H9 (cell line): ENCODE results near the gene SCGB2B2. TPM values are rescaled to one million over a fixed set of nuclear protein-coding genes. Genes with fewer than 3 reads are reported as not detected.
"Not testable (repeated sequence)": the region's sequence is repeated elsewhere in the genome, so short reads cannot be mapped to it uniquely, and the experiment has no call there.

Experiments
- DNase-seq: peaks from one replicate; pipeline ENCODE4 v3.0.0-alpha.2; 2017
- H2AFZ ChIP-seq: one replicate; pipeline ENCODE4 v1.6.1; 2013; ENCODE audit warnings: mild to moderate bottlenecking, low read length, control low read depth, moderate library complexity
- H2AK5ac ChIP-seq: 2 replicates; pipeline ENCODE4 v1.6.1; 2013; ENCODE audit warnings: low read length, control low read depth, mixed read lengths; ENCODE audit not compliant: insufficient read length
- H2BK120ac ChIP-seq: one replicate; pipeline ENCODE4 v1.6.1; 2013; ENCODE audit warnings: low read depth, mild to moderate bottlenecking, low read length, control low read depth, inconsistent platforms; ENCODE audit not compliant: poor library complexity, severe bottlenecking
- H2BK12ac ChIP-seq: 2 replicates; pipeline ENCODE4 v1.6.1; 2013; ENCODE audit warnings: low read length, control low read depth, mixed read lengths, low read depth; ENCODE audit not compliant: insufficient read length
- H2BK15ac ChIP-seq: 2 replicates; pipeline ENCODE4 v1.6.1; 2013; ENCODE audit warnings: low read depth, low read length, control low read depth
- H2BK20ac ChIP-seq: one replicate; pipeline ENCODE4 v1.6.1; 2013; ENCODE audit warnings: low read depth, mild to moderate bottlenecking, low read length, control low read depth, inconsistent platforms; ENCODE audit not compliant: poor library complexity, severe bottlenecking
- H2BK5ac ChIP-seq: 2 replicates; pipeline ENCODE4 v1.6.1; 2013; ENCODE audit warnings: low read length, control low read depth, mixed read lengths; ENCODE audit not compliant: insufficient read length
- H3K14ac ChIP-seq: 2 replicates; pipeline ENCODE4 v1.6.1; 2013; ENCODE audit warnings: low read length, control low read depth; ENCODE audit not compliant: insufficient read depth
- H3K18ac ChIP-seq: 2 replicates; pipeline ENCODE4 v1.6.1; 2013; ENCODE audit warnings: low read depth, mild to moderate bottlenecking, mixed read lengths, low read length, control low read depth; ENCODE audit not compliant: insufficient read length
- H3K23ac ChIP-seq: 2 replicates; pipeline ENCODE4 v1.6.1; 2013; ENCODE audit warnings: low read length, control low read depth, mixed read lengths, low read depth; ENCODE audit not compliant: insufficient read length
- H3K23me2 ChIP-seq: 2 replicates; pipeline ENCODE4 v1.6.1; 2013; ENCODE audit warnings: low read depth, mild to moderate bottlenecking, mixed read lengths, low read length, control low read depth; ENCODE audit not compliant: insufficient read length, poor library complexity, severe bottlenecking
- H3K27ac ChIP-seq: 2 replicates; pipeline ENCODE4 v1.5.1; 2013; ENCODE audit warnings: low read length, control low read depth, mixed read lengths, low read depth; ENCODE audit not compliant: insufficient read length
- H3K27me3 ChIP-seq: 2 replicates; pipeline ENCODE4 v1.6.1; 2013; ENCODE audit warnings: low read length, control low read depth, inconsistent platforms; ENCODE audit not compliant: insufficient read depth
- H3K4ac ChIP-seq: 2 replicates; pipeline ENCODE4 v1.6.1; 2013; ENCODE audit warnings: low read depth, mild to moderate bottlenecking, control low read depth, inconsistent platforms, low read length, moderate library complexity
- H3K4me1 ChIP-seq: 2 replicates; pipeline ENCODE4 v1.6.1; 2013; ENCODE audit warnings: low read length, control low read depth, inconsistent platforms; ENCODE audit not compliant: insufficient read depth
- H3K4me2 ChIP-seq: 2 replicates; pipeline ENCODE4 v1.6.1; 2013; ENCODE audit warnings: low read length, control low read depth, mixed read lengths; ENCODE audit not compliant: insufficient read length, insufficient read depth
- H3K56ac ChIP-seq: 2 replicates; pipeline ENCODE4 v1.6.1; 2013; ENCODE audit warnings: low read depth, mild to moderate bottlenecking, mixed read lengths, low read length, control low read depth; ENCODE audit not compliant: insufficient read length
- H3K79me1 ChIP-seq: 2 replicates; pipeline ENCODE4 v1.6.1; 2013; ENCODE audit warnings: low read depth, mild to moderate bottlenecking, moderate library complexity, low read length, control low read depth, inconsistent platforms; ENCODE audit not compliant: insufficient read depth, poor library complexity, severe bottlenecking
- H3K79me2 ChIP-seq: 2 replicates; pipeline ENCODE4 v1.6.1; 2013; ENCODE audit warnings: low read length, control low read depth, inconsistent platforms; ENCODE audit not compliant: insufficient read depth
- H3K9ac ChIP-seq: 2 replicates; pipeline ENCODE4 v1.6.1; 2013; ENCODE audit warnings: low read length, control low read depth, mixed read lengths; ENCODE audit not compliant: insufficient read length; ENCODE audit errors: extremely low read depth
- H3K9me3 ChIP-seq: one replicate; pipeline ENCODE4 v1.6.1; 2013; ENCODE audit warnings: low read depth, low read length, inconsistent platforms; ENCODE audit not compliant: control insufficient read depth
- H3T11ph ChIP-seq: one replicate; pipeline ENCODE4 v1.6.1; 2013; ENCODE audit warnings: mild to moderate bottlenecking, low read length, control low read depth, inconsistent platforms
- H4K20me1 ChIP-seq: one replicate; pipeline ENCODE4 v1.6.1; 2013; ENCODE audit not compliant: control insufficient read depth, insufficient read length, insufficient read depth
- H4K5ac ChIP-seq: 2 replicates; pipeline ENCODE4 v1.6.1; 2013; ENCODE audit warnings: low read depth, mild to moderate bottlenecking, mixed read lengths, low read length, control low read depth; ENCODE audit not compliant: insufficient read length
- H4K8ac ChIP-seq: replicated peaks from 2 replicates; pipeline ENCODE4 v1.6.1; 2013; ENCODE audit warnings: low read length, control low read depth, mixed read lengths, low read depth; ENCODE audit not compliant: insufficient read length
- H4K91ac ChIP-seq: 2 replicates; pipeline ENCODE4 v1.6.1; 2013; ENCODE audit warnings: low read depth, mild to moderate bottlenecking, moderate library complexity, mixed read lengths, low read length, control low read depth; ENCODE audit not compliant: insufficient read length
- H3K27ac Mint-ChIP-seq, 3 experiments: 2 replicates in 2 of 3; 3 replicates in 1 of 3; pipeline ENCODE4 v1.8.0; 2020 to 2021; ENCODE audit warnings: mixed read lengths in 3 of 3, mild to moderate bottlenecking in 1 of 3, moderate library complexity in 1 of 3
- H3K27me3 Mint-ChIP-seq: 2 replicates; pipeline ENCODE4 v1.8.0; 2021; ENCODE audit warnings: low read depth, mild to moderate bottlenecking, moderate library complexity, mixed read lengths
- H3K36me3 Mint-ChIP-seq, 3 experiments: 2 replicates in 2 of 3; 3 replicates in 1 of 3; pipeline ENCODE4 v1.8.0; 2020 to 2021; ENCODE audit warnings: low read depth in 3 of 3, mixed read lengths in 3 of 3; ENCODE audit not compliant: insufficient read depth in 1 of 3
- H3K4me1 Mint-ChIP-seq, 2 experiments: 2 replicates each; pipeline ENCODE4 v1.8.0; 2020; ENCODE audit warnings: mixed read lengths in 2 of 2
- H3K4me3 Mint-ChIP-seq, 2 experiments: 2 replicates in 1 of 2; 3 replicates in 1 of 2; pipeline ENCODE4 v1.8.0; 2020 to 2021; ENCODE audit warnings: mild to moderate bottlenecking in 2 of 2, mixed read lengths in 2 of 2, moderate library complexity in 1 of 2
- H3K9me3 Mint-ChIP-seq, 2 experiments: 2 replicates in 1 of 2; 3 replicates in 1 of 2; pipeline ENCODE4 v1.8.0; 2020; ENCODE audit warnings: mild to moderate bottlenecking in 2 of 2, mixed read lengths in 2 of 2, moderate library complexity in 1 of 2
- WGBS: extraction: QIAGEN DNeasy Blood & Tissue Kit; methylation state at CpG from one replicate; pipeline ENCODE4 v1.1.7; 2013; ENCODE audit warnings: missing lambda C conversion rate, low lambda C conversion rate, mixed read lengths; ENCODE audit not compliant: insufficient read length; ENCODE audit errors: extremely low coverage; 5-methylcytosine and 5-hydroxymethylcytosine counted together
- total RNA-seq: library from RNA; stranded (reverse); gene quantifications from 2 replicates; pipeline ENCODE4 v1.2.1, GENCODE V29; 2021
- TF ChIP-seq, protein P1 (sequence below): fragments of 200-600 bp; sonication (generic); conservative IDR thresholded peaks from 3 replicates; pipeline ENCODE4 v1.8.0; 2021; ENCODE audit warnings: antibody characterized with exemption, mild to moderate bottlenecking

SCGB2B2 gene
- total RNA-seq, 1 experiment from 2014 or later: not detected

DNA sequence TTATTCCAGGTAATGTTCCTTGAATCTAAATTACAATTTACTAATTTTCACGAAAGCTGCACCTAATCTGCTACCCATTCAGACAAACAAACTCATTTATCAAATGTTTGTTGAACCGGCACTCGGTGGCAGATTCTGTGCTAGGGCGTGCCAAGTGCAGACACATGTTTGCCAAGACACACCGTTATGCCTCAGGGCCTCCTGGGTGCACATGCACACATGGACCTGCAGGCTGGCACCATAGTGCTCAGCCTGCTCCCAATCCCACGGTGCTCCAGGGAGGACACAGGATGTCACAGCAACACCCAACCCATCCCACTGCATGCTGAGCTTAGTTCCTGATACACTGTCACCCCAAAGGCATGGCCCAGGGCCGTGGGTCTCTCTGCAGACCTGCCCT is 7.7 kb downstream of the SCGB2B2 start:
- Histone ChIP-seq H3K4me2 (no peak overlapping the region), H3K9ac (no peak overlapping the region), H3K14ac (no peak overlapping the region), H2BK12ac (no peak overlapping the region), H4K91ac (no peak overlapping the region), H2BK120ac (no peak overlapping the region), H3T11ph (no peak overlapping the region), H4K20me1 (no peaks in the 10 kb centered on the region), H3K4ac (no peak overlapping the region), H3K4me1 (no peaks in the 10 kb centered on the region; the same call in 1 of the 2 replicates), H3K79me2 (no peaks in the 10 kb centered on the region), H4K5ac (no peak overlapping the region), H2AFZ (no peak overlapping the region), H3K79me1 (no peaks in the 10 kb centered on the region), H3K9me3 (no peaks in the 10 kb centered on the region), H3K18ac (no peak overlapping the region), H3K23ac (no peak overlapping the region), H3K23me2 (no peaks in the 10 kb centered on the region), H2AK5ac (no peak overlapping the region), H3K56ac (no peak overlapping the region), H3K27me3 (no peaks in the 10 kb centered on the region), H2BK5ac (no peak overlapping the region), H2BK20ac (no peak overlapping the region), H2BK15ac (no peak overlapping the region), H3K27ac (no peak overlapping the region), H4K8ac (no peak overlapping the region)
- TF ChIP-seq, protein P1, sequence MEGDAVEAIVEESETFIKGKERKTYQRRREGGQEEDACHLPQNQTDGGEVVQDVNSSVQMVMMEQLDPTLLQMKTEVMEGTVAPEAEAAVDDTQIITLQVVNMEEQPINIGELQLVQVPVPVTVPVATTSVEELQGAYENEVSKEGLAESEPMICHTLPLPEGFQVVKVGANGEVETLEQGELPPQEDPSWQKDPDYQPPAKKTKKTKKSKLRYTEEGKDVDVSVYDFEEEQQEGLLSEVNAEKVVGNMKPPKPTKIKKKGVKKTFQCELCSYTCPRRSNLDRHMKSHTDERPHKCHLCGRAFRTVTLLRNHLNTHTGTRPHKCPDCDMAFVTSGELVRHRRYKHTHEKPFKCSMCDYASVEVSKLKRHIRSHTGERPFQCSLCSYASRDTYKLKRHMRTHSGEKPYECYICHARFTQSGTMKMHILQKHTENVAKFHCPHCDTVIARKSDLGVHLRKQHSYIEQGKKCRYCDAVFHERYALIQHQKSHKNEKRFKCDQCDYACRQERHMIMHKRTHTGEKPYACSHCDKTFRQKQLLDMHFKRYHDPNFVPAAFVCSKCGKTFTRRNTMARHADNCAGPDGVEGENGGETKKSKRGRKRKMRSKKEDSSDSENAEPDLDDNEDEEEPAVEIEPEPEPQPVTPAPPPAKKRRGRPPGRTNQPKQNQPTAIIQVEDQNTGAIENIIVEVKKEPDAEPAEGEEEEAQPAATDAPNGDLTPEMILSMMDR: no peak
- Mint-ChIP-seq H3K4me1 (peaks cover 0 to 8% of the 10 kb centered on the region in 2 experiments; a peak in 2 of 4 replicates), H3K4me3 (no peak overlapping the region), H3K27me3 (peaks cover 11% of the 10 kb centered on the region), H3K27ac (no peak overlapping the region), H3K36me3 (no peaks in the 10 kb centered on the region; a peak in 1 of 7 replicates), H3K9me3 (peaks cover 2 to 51% of the 10 kb centered on the region in 2 experiments; a peak in 4 of 5 replicates)
- WGBS: no CpG with 5 or more reads among the region's 7 CpGs
- no peak for DNase-seq

GRCh38 chr19:34668690-34669089 is 8.3 kb downstream of the SCGB2B2 start:
- DNase-seq, H3K18ac ChIP-seq, H3K27me3 ChIP-seq, H3K27ac Mint-ChIP-seq, H3K4me1 Mint-ChIP-seq, H3K56ac ChIP-seq, H3K4me1 ChIP-seq, H2BK12ac ChIP-seq, H2BK20ac ChIP-seq, H3K79me1 ChIP-seq, H2AFZ ChIP-seq, H4K8ac ChIP-seq, H2BK120ac ChIP-seq, H3K9ac ChIP-seq, H3K4me3 Mint-ChIP-seq, H4K5ac ChIP-seq, H2AK5ac ChIP-seq, H3K36me3 Mint-ChIP-seq, H4K20me1 ChIP-seq, H3K27me3 Mint-ChIP-seq, H2BK5ac ChIP-seq, H3K23me2 ChIP-seq, H4K91ac ChIP-seq, H3K9me3 ChIP-seq, H3K79me2 ChIP-seq, H3K14ac ChIP-seq, H3T11ph ChIP-seq, H3K4me2 ChIP-seq, H2BK15ac ChIP-seq, H3K23ac ChIP-seq, H3K27ac ChIP-seq, H3K4ac ChIP-seq: not testable (repeated sequence)
- WGBS: no CpG with 5 or more reads among the region's 5 CpGs
- H3K9me3 Mint-ChIP-seq: peaks cover 2 to 54% of the 10 kb centered on the region in 2 experiments; a peak in 4 of 5 replicates
